Right lung (tissue), 5 donors: Measurements from ENCODE around the gene EIF4G1. TPM values are rescaled to one million over a fixed set of nuclear protein-coding genes. Genes with fewer than 3 reads are reported as not detected.
A peak's percentile ranks its signal among the peaks of the same experiment; 100 is the strongest.

Source experiments
- DNase-seq, 2 donors: peaks; one replicate each; pipeline ENCODE4 v3.0.0-alpha.2; 2013
- polyA plus RNA-seq, 5 donors: library from polyadenylated mRNA; unstranded; fragments of 120-200 nt; gene quantifications; one replicate each; pipeline versions ENCODE4 v1.2.1 to v1.2.3, GENCODE V29; 2013; ENCODE audit warnings: inconsistent platforms in 1 of 5, low replicate concordance in 1 of 5; ENCODE audit not compliant: insufficient read length in 5 of 5, insufficient read depth in 1 of 5

EIF4G1 gene
- polyA plus RNA-seq, 5 donors, result 141 to 216 (median 161) TPM

- DNase-seq, result no peak
These were observed 14.7 kb upstream of the EIF4G1 start for GRCh38 chr3:184299488-184300377.

- DNase-seq, result no peak
These were observed 14.1 kb upstream of the EIF4G1 start for GRCh38 chr3:184300378-184300720.

GRCh38 chr3:184305577-184305976, 8.8 kb upstream of the EIF4G1 start:
- no peak for DNase-seq

GRCh38 chr3:184306341-184306972, 7.9 kb upstream of the EIF4G1 start:
- no peak for DNase-seq

- no peak for DNase-seq
These were observed 6.5 kb upstream of the EIF4G1 start for GRCh38 chr3:184307915-184308314.

GRCh38 chr3:184308744-184309143, 5.7 kb upstream of the EIF4G1 start:
- no peak for DNase-seq

- DNase-seq, result no peak
These were observed 2.8 kb upstream of the EIF4G1 start for GRCh38 chr3:184311633-184312032.

- DNase-seq, result peak; percentile 73 to 81
These were observed 515 bp downstream of the EIF4G1 start for GRCh38 chr3:184314700-184315542.

- DNase-seq, result no peak
These were observed 1.1 kb downstream of the EIF4G1 start for GRCh38 chr3:184315543-184315867.

- no peak for DNase-seq
These were observed 1.7 kb downstream of the EIF4G1 start for GRCh38 chr3:184315871-184316661.

- DNase-seq, result no peak
These were observed 2.4 kb downstream of the EIF4G1 start for GRCh38 chr3:184316792-184317191.

- no peak for DNase-seq
These were observed 2.8 kb downstream of the EIF4G1 start for GRCh38 chr3:184317201-184317600.

- peak; percentile 84 for DNase-seq
These were observed 5.7 kb downstream of the EIF4G1 start for GRCh38 chr3:184320104-184320445.

- DNase-seq, result no peak
These were observed 7.3 kb downstream of the EIF4G1 start for GRCh38 chr3:184321666-184322065.

GRCh38 chr3:184322731-184323487, 8.5 kb downstream of the EIF4G1 start:
- DNase-seq, result no peak

- DNase-seq, result no peak
These were observed 9.3 kb downstream of the EIF4G1 start for GRCh38 chr3:184323696-184324095.

GRCh38 chr3:184325269-184325668, 10.9 kb downstream of the EIF4G1 start:
- DNase-seq, result no peak

GRCh38 chr3:184325715-184326369, 11.4 kb downstream of the EIF4G1 start:
- DNase-seq, result no peak

GRCh38 chr3:184327171-184327570, 12.8 kb downstream of the EIF4G1 start:
- DNase-seq, result no peak

GRCh38 chr3:184328516-184328915, 14.1 kb downstream of the EIF4G1 start:
- no peak for DNase-seq
